Left cardiac atrium (tissue), 4 donors: ENCODE measurements around the gene BCR. TPM values are rescaled to one million over a fixed set of nuclear protein-coding genes. Genes with fewer than 3 reads are reported as not detected.

Source experiments
- ATAC-seq, 2 donors: fragments of 200-7000 bp; cut with Tn5 transposase; one replicate each; pipeline ENCODE4 v1.9.1; 2020; ENCODE audit warnings: mild to moderate bottlenecking in 2 of 2, moderate library complexity in 2 of 2
- DNase-seq: peaks from one replicate; pipeline ENCODE4 v3.0.0-alpha.2; 2020
- intact Hi-C, 2 donors: fragments of 100-400 bp; cut with DNase I; formaldehyde crosslinking; loops; one replicate each; pipeline versions ENCODE4 v1.14.1 to v1.15.1; 2022 to 2023
- total RNA-seq, 2 donors: library from RNA; stranded (reverse); fragmentation: NEBNext Ultra II Directional; extraction: Animal tissue kit (Norgen Biotek cat#: 25700); gene quantifications; one replicate each; pipeline ENCODE4 v1.2.1, GENCODE V29; 2021
- donor health status: DM: no; HTN: yes; CAD: no.
- donor health status: DM: no; HTN: yes; CAD: no; lungs with severe emphysema.
- donor health status: DM: yes; HTN: yes; CAD: no.
- donor health status: Dilated cardiomyopathy.

Gene BCR
- total RNA-seq, 2 donors from 2014 or later: 28.0 to 47.1 TPM

- DNase-seq: no peak
- intact Hi-C loops: no loop called here
- ATAC-seq: no peak
Observed at GRCh38 chr22:23260645-23261581, 80.6 kb downstream of the BCR start.

GRCh38 chr22:23261900-23262450, 81.7 kb downstream of the BCR start:
- DNase-seq: no peak
- intact Hi-C loops: no loop called here
- ATAC-seq: no peak

GRCh38 chr22:23262518-23263332, 82.4 kb downstream of the BCR start:
- ATAC-seq: no peak
- intact Hi-C loops: no loop called here
- no peak for DNase-seq

- intact Hi-C loops: no loop called here
- ATAC-seq: peak; percentile 6 to 17
- DNase-seq: no peak
Observed at GRCh38 chr22:23263651-23264555, 83.6 kb downstream of the BCR start.

- ATAC-seq: peak; percentile 45 to 70
- no peak for DNase-seq
- intact Hi-C loops: no loop called here
Observed at GRCh38 chr22:23264610-23265367, 84.5 kb downstream of the BCR start.

- ATAC-seq (peak in 1 of 2 donors; percentile 43), DNase-seq (no peak)
- intact Hi-C loops: no loop called here
Observed at GRCh38 chr22:23265368-23265700, 85.0 kb downstream of the BCR start.

GRCh38 chr22:23266780-23267179, 86.5 kb downstream of the BCR start:
- intact Hi-C loops: no loop called here
- DNase-seq: no peak
- ATAC-seq: no peak

GRCh38 chr22:23267226-23268043, 87.1 kb downstream of the BCR start:
- ATAC-seq (no peak), DNase-seq (no peak)
- intact Hi-C loops: no loop called here

- ATAC-seq (no peak), DNase-seq (no peak)
- intact Hi-C loops: no loop called here
Observed at GRCh38 chr22:23268139-23268712, 87.9 kb downstream of the BCR start.

- ATAC-seq: no peak
- intact Hi-C loops: no loop called here
- DNase-seq: no peak
Observed at GRCh38 chr22:23268877-23269276, 88.6 kb downstream of the BCR start.

- intact Hi-C loops: no loop called here
- DNase-seq: no peak
- ATAC-seq: no peak
Observed at GRCh38 chr22:23269441-23270211, 89.3 kb downstream of the BCR start.

GRCh38 chr22:23270212-23270733, 90.0 kb downstream of the BCR start:
- intact Hi-C loops: no loop called here
- ATAC-seq (no peak), DNase-seq (no peak)

GRCh38 chr22:23270798-23271596, 90.7 kb downstream of the BCR start:
- ATAC-seq (no peak), DNase-seq (no peak)
- intact Hi-C loops: no loop called here

GRCh38 chr22:23271597-23271908, 91.2 kb downstream of the BCR start:
- no peak for DNase-seq
- no peak for ATAC-seq
- intact Hi-C loops: no loop called here

GRCh38 chr22:23272371-23272770, 92.1 kb downstream of the BCR start:
- intact Hi-C loops: no loop called here
- ATAC-seq (no peak), DNase-seq (no peak)

- intact Hi-C loops: no loop called here
- ATAC-seq: no peak
- DNase-seq: no peak
Observed at GRCh38 chr22:23272834-23273233, 92.5 kb downstream of the BCR start.
